Activated T-helper 1 cell treated with anti-CD3 and anti-CD28 coated beads, Interleukin-2, amount 50 U/mL, for 16 hours (primary cell): Measurements from ENCODE around the gene LENG1.

Source experiments
- DNase-seq, 2 donors: peaks; one replicate each; pipeline ENCODE4 v3.0.0-alpha.2; 2020; ENCODE audit warnings: low read depth in 1 of 2, low spot score in 1 of 2

The LENG1 gene

GRCh38 chr19:54142166-54142780 is 17.2 kb downstream of the LENG1 start:
- DNase-seq, result no peak

GRCh38 chr19:54141356-54141755 is 18.2 kb downstream of the LENG1 start:
- no peak for DNase-seq

DNA sequence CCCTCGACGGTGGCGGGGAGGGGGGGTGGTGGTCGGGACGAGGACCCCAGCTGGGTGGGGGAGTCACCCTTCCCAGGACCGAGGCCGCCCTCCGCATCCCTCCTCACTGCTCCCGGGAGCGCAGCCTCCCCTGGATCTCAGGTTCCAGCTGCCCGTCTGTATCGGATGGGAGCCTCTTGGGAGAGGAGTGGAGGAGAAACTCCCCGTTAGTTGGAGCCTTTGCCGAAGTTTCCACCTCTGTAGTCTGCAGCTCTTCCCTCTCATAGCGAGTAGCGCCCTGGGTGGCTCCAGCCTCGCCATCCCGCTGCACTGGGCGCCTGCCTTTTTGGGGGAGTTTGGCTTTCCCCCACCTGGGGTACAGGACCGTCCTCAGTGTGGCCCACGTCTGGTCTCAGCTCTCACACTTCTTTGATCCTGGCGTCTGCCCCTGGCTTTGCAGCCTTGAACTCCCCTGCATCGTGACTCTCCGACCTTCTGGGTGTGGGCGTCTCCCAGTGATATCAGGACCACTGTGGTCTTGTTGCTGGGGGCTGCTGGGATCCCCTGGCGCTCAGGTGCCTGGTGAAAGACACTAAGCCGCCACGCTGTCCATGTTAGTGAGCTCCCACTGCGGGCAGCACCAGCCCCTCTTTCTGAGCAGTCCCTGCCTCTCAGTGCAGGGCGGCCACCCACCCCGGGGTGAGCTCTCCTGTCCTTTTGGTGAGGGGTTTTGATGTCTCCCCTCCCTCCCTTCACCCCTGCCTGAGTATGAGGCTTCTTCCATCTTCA is 20.8 kb downstream of the LENG1 start:
- no peak for DNase-seq

GRCh38 chr19:54137699-54138488 is 21.6 kb downstream of the LENG1 start, which contains the start of gene CNOT3:
Gene CNOT3, plus strand, starts transcription at chr19:54137762. Its CDS starts 5,217 bp downstream, at chr19:54142979.
- peak in 1 of 2 donors; percentile 33 for DNase-seq

GRCh38 chr19:54136864-54137698 is 22.4 kb downstream of the LENG1 start:
- peak; percentile 96 to 99 for DNase-seq

- DNase-seq, result no peak
Observed at GRCh38 chr19:54136086-54136863, 23.2 kb downstream of the LENG1 start.

DNA sequence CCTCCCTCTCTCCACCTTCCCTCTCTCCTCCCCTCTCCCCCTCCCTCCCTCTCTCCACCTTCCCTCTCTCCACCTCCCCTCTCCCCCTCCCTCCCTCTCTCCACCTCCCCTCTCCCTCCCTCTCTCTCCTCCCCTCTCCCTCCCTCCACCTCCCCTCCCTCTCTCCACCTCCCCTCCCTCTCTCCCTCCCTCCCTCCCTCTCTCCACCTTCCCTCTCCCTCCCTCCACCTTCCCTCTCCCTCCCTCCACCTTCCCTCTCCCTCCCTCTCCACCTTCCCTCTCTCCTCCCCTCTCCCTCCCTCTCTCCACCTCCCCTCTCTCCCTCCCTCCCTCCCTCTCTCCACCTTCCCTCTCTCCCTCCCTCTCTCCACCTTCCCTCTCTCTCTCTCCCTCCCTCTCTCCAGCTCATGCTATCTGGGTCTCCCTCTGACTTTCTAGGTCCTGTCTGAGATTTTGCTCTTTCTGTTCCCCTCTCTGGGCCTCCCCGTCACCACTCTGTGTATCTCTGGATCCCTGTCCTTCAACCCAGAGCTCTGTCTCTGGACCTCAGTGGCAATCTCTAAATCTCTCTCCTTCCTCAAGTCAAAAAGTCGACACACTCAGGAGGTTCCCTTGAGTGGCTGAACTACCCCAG is 25.4 kb downstream of the LENG1 start:
- DNase-seq, result no peak

- no peak for DNase-seq
Observed at GRCh38 chr19:54133312-54133956, 26.1 kb downstream of the LENG1 start.

- no peak for DNase-seq
Observed at GRCh38 chr19:54129617-54129996, 29.9 kb downstream of the LENG1 start.

- DNase-seq, result no peak
Observed at GRCh38 chr19:54128796-54129616, 30.5 kb downstream of the LENG1 start.

- no peak for DNase-seq
Observed at GRCh38 chr19:54128441-54128725, 31.1 kb downstream of the LENG1 start.

- no peak for DNase-seq
Observed at GRCh38 chr19:54127688-54128440, 31.7 kb downstream of the LENG1 start.

DNA sequence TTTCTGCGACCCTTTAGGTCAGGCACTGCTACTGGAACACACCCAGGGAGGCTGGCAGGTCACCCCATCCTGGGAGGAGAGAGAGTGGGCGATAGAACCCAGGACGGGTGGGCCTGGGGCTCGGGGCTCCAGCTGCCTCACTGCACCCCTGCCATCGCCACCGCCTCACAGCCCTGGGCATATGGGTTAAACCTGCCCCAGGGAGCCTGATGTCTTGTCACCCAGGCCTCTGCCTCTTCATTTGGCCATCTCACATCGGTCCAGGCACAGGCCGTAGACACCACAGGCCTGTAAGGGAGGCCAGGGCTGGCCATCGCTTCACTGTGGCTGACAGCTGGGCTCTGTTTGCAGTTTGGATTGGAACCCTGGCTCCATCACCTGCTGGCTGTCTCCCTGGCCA is 33.8 kb downstream of the LENG1 start:
- DNase-seq, result no peak

- no peak for DNase-seq
Observed at GRCh38 chr19:54124393-54124792, 35.1 kb downstream of the LENG1 start.

DNA sequence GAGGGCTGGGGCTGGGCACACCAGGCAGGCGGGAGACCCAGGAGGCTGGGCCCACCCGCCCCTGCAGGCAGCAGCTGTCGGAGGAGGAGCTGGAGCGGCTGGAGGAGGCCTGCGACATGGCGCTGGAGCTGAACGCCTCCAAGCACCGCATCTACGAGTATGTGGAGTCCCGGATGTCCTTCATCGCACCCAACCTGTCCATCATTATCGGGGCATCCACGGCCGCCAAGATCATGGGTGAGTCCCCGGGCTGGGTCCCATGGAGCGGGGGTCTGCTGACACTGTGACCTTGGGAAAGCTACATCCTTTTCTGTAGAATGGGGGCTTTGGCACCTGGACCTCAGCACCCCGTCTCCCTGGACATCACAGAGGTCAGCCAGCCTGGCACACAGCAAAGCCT is 35.8 kb downstream of the LENG1 start:
- no peak for DNase-seq

GRCh38 chr19:54121259-54121658 is 38.3 kb downstream of the LENG1 start:
- no peak for DNase-seq

DNA sequence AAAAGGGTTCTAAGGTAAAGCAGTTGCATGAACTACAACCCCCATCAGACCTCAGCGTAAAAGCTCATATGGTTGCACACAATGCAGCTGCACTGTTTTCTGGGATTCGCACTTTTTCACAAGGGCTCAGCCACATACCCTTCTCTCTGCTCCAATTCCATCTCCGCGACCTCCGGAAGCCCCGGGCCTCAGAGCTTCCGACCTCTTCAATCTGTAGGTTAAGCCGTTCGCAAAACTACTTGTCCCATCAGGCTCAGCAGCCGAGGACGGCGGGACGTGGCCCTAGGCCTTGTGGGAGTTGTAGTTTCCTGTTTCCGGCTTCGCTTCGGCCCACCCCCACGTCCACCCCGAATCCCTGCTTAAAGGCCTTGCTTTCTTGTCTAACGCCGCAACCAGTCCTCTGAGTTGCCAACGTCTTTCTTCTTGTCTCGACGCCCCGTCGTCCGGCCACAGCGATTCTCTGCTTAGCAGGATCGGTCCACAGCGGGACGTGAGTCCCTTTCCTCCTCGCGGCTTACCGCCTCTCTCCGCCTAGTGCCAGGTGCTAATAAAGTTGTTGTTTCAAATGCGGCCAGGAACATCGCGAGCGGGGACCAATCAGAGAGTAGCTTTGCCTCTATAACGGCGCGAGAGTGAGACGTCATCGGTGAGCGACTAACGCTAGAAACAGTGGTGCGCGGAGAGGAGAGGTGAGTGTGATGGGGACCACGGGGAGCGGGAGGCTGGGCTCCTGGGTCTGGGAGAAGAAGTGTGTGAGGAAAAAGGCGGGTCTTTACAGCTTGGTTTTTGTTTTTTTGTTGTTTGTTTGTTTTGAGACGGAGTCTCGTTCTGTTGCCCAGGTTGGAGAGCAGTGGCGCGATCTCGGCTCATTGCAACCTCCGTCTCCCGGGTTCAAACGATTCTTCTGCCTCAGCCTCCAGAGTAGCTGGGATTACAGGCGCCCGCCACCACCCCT is 44.1 kb downstream of the LENG1 start, which contains the start of the genes PRPF31 and TFPT:
Gene PRPF31 (plus strand): TSS at position 646 of the 955 bp plus-strand sequence. CDS start 2,525 bp downstream, outside the sequence.
Gene TFPT (minus strand): TSS at position 549 of the 955 bp plus-strand sequence. CDS start 388 bp downstream, at position 161.
- peak; percentile 89 to 97 for DNase-seq
